HAP-1 (cell line): ENCODE data around the gene ACTL7B.
"Not testable (repeated sequence)": the region's sequence is repeated elsewhere in the genome, so short reads cannot be mapped to it uniquely, and the experiment has no call there.

Experiments used
- DNase-seq, 2 experiments: peaks; one replicate each; pipeline ENCODE4 v3.0.0-alpha.2; 2016 to 2020; ENCODE audit warnings: low spot score in 2 of 2
- H3K27me3 ChIP-seq: fragments of 250-450 bp; sonication (Bioruptor Pico); 2 replicates; pipeline ENCODE4 v1.5.1; 2020; ENCODE audit warnings: low read depth, mild to moderate bottlenecking, moderate library complexity
- H3K36me3 ChIP-seq: fragments of 250-450 bp; sonication (Bioruptor Pico); replicated peaks from 2 replicates; pipeline ENCODE4 v1.5.1; 2020; ENCODE audit warnings: mild to moderate bottlenecking
- H3K4me1 ChIP-seq: fragments of 250-450 bp; sonication (Bioruptor Pico); 2 replicates; pipeline ENCODE4 v1.5.1; 2020; ENCODE audit warnings: mild to moderate bottlenecking
- H3K4me3 ChIP-seq: fragments of 250-450 bp; sonication (Bioruptor Pico); 2 replicates; pipeline ENCODE4 v1.5.1; 2020; ENCODE audit warnings: mild to moderate bottlenecking, moderate library complexity
- H3K9me3 ChIP-seq: fragments of 250-450 bp; sonication (Bioruptor Pico); 2 replicates; pipeline ENCODE4 v1.5.1; 2020; ENCODE audit warnings: mild to moderate bottlenecking, moderate library complexity
- in situ Hi-C: fragments of 300-500 bp; cut with MboI; formaldehyde crosslinking; loops from 3 replicates; pipeline ENCODE4 v1.14.3; 2020; ENCODE audit warnings: low sequenced_read_pairs, inconsistent platforms, mixed read lengths

Gene ACTL7B, protein sequence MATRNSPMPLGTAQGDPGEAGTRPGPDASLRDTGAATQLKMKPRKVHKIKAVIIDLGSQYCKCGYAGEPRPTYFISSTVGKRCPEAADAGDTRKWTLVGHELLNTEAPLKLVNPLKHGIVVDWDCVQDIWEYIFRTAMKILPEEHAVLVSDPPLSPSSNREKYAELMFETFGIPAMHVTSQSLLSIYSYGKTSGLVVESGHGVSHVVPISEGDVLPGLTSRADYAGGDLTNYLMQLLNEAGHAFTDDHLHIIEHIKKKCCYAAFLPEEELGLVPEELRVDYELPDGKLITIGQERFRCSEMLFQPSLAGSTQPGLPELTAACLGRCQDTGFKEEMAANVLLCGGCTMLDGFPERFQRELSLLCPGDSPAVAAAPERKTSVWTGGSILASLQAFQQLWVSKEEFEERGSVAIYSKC

DNA sequence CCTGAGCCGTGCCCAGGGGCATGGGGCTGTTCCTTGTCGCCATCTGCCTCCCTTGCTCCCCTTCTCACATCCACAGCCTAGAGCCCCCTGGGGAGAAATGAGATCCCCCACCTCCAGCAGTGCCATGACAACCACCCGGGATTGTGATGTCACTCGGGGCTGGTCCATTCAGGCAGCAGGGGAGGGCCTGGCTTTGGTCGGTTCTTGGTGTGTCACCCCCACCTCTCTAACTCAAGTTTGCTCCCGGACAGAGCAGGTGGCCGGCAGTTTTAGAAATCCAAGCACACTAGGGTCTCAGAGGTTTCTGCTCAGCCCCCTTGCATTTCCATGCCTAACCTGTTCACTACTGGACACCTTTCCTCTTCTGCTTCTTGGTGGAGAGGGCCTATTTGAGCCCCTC, at the start of gene ACTL7B:
Gene ACTL7B, minus strand, starts transcription at position 99 of the 400 bp plus-strand sequence. Its CDS starts 56 bp downstream, at position 43.
- no peaks in the 10 kb centered on the region for H3K36me3 ChIP-seq
- H3K4me3 ChIP-seq: no peak within 1 kb of the TSS
- no peak for DNase-seq
- no peaks in the 10 kb centered on the region for H3K27me3 ChIP-seq
- in situ Hi-C loops: no loop called here
- H3K4me1 ChIP-seq: no peaks in the 10 kb centered on the region
- no peaks in the 10 kb centered on the region for H3K9me3 ChIP-seq

- in situ Hi-C loops: no loop called here
- Histone ChIP-seq H3K4me3 (no peak overlapping the region), H3K9me3 (no peaks in the 10 kb centered on the region), H3K27me3 (no peaks in the 10 kb centered on the region), H3K36me3 (peaks cover 77% of the 10 kb centered on the region), H3K4me1 (no peaks in the 10 kb centered on the region)
- no peak for DNase-seq
Measured at GRCh38 chr9:108905494-108905893, 49.7 kb upstream of the ACTL7B start.

DNA sequence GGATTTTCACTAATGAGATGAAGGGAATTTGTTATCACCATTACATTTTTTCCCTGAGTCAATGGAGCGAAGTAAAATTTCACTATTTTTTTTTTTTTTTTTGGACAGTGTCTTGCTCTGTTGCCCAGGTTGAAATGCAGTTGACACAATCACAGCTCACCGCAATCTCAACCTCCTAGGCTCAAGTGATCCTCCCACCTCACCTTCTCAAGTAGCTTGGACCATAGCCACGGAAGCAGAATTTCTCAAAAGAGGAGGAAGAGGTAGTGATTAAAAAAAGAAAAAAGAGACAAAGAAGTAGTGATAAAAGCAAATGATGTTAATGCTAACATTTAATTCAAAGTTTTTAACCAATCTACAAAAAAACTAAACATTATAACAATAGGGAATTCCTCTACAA, 48.4 kb upstream of the ACTL7B start:
- Histone ChIP-seq H3K4me3 (no peak overlapping the region), H3K4me1 (no peaks in the 10 kb centered on the region), H3K9me3 (no peaks in the 10 kb centered on the region), H3K36me3 (peaks cover 81% of the 10 kb centered on the region), H3K27me3 (no peaks in the 10 kb centered on the region)
- no peak for DNase-seq
- in situ Hi-C loops: no loop called here

DNA sequence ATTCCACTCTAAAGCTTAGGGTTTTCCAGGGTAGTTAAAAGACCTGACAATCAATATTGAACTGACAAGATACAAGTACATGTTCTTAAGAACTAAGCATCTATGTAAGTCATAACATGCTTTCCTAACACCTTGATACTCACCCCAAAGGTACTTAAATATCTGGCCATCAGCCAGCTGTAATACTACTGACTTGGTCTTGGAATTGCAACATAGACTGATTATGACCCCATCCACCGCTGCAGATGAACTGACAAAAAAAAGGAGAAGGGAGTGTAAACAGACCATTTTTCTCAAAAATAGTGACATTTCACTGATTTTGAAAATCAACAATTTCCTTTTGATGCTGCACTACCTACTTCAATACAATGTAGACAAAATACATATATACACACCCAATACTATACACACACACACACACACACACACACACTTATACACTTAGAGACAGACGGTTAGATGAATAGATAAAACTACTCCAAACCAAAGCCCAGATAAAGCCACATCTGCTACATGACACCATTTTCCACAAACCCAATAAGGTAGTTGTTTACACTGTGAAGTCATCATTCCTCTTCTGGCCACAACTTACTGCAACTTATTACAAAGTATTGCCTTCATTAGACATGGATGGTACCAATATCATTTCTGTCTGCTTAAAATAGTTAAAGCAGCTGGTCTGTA, 47.8 kb upstream of the ACTL7B start:
- Histone ChIP-seq H3K4me1 (no peaks in the 10 kb centered on the region), H3K27me3 (no peaks in the 10 kb centered on the region), H3K4me3 (no peak overlapping the region), H3K9me3 (no peaks in the 10 kb centered on the region), H3K36me3 (peaks cover 83% of the 10 kb centered on the region)
- in situ Hi-C loops: no loop called here
- no peak for DNase-seq

DNA sequence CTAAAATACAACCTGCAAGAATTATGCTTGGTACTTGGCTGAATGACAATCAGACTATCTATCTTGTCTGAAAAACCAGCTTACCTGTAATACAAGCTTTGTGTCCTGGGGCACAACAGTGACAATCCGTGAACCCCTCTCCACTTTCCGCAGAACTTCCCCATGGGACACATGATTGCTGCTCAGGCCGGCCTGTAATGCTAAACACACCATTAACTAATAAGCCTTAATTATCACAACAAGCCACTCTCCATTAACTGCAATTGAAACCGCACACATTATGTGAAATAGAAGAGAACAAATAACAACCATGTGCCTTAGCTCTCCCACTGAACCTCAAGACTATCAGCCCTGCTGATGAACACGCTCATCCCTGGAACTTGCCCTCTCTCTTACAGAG, 44.4 kb upstream of the ACTL7B start:
- DNase-seq: no peak
- H3K4me1 ChIP-seq: no peaks in the 10 kb centered on the region
- H3K9me3 ChIP-seq: no peaks in the 10 kb centered on the region
- H3K36me3 ChIP-seq: peaks cover 80% of the 10 kb centered on the region
- H3K4me3 ChIP-seq: no peak overlapping the region
- H3K27me3 ChIP-seq: no peaks in the 10 kb centered on the region
- in situ Hi-C loops: no loop called here

GRCh38 chr9:108899023-108899695, 43.4 kb upstream of the ACTL7B start:
- H3K4me3 ChIP-seq, H3K4me1 ChIP-seq, in situ Hi-C loops, DNase-seq, H3K27me3 ChIP-seq, H3K9me3 ChIP-seq: not testable (repeated sequence)
- H3K36me3 ChIP-seq: peaks cover 82% of the 10 kb centered on the region

DNA sequence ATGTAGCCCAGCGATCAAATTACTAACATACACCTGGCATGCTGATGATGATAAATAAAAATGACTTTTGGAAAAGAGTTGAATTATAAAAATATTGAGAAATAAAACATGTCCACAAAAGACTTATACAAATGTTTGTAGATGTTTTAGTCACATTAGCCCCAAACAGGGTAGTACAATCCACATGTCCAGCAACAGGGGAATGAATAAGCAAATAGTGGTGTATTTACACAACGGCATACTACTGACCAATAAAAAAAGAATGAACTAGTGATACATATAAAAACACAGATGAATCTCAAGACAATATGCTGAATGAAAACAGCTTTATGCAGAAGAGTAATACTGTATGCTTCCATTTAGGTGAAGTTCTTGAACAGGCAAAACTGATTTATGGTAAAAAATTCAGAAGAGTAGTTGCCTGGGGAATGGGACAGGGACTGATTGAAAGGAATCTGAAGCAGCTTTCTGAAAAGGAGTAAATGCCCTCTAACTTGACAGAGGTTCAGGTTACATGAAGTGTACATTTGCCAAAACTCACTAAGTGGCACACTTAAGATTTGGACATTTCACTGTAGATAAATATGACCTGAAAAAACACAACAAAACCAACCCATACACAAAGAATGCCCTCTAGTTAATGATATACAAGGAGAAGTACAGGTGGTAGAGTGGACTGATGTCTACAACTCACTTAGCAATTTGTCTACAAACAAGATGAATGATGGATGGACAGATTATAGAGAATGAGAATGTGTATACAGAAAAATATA, 41.7 kb upstream of the ACTL7B start:
- in situ Hi-C loops: no loop called here
- no peak for DNase-seq
- Histone ChIP-seq H3K36me3 (peaks cover 85% of the 10 kb centered on the region), H3K4me1 (no peaks in the 10 kb centered on the region), H3K27me3 (no peaks in the 10 kb centered on the region), H3K4me3 (no peak overlapping the region), H3K9me3 (no peaks in the 10 kb centered on the region)

DNA sequence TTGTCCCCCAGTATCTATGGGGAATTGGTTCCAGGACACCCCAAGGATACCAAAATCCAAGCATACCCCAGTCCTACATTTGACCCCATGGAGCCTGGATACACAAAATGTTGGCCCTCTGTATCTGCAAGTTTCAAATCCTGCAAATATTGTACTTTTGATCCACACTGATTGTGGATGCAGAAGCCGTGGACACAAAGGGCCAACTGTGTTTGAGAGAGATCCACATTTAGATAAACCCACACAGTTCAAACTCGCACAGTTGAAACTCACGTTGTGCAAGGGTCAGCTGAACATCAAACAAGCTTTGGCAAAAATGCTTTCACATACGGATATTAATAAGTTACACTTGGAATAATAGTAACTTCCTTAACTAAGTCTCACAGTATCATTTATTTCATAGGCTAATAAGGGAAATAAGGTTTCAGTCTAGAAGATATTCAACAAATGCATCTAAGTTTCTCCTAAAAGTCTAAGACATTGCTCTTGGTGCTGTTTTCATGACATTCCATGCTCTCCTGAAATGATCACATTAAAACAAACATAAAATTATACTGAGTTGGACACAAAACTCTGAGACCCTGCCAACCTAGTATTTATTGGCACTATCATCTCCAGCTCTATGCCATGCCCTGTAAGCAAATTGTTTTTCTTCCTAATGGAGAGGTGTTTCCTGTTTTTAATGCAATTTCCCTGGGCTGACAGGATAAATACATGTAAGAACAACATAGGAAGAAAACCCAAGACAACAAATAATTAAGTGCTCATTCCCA, 38.6 kb upstream of the ACTL7B start:
- Histone ChIP-seq H3K27me3 (no peaks in the 10 kb centered on the region), H3K36me3 (peaks cover 88% of the 10 kb centered on the region), H3K4me1 (no peaks in the 10 kb centered on the region), H3K9me3 (no peaks in the 10 kb centered on the region), H3K4me3 (no peak overlapping the region)
- in situ Hi-C loops: no loop called here
- no peak for DNase-seq

DNA sequence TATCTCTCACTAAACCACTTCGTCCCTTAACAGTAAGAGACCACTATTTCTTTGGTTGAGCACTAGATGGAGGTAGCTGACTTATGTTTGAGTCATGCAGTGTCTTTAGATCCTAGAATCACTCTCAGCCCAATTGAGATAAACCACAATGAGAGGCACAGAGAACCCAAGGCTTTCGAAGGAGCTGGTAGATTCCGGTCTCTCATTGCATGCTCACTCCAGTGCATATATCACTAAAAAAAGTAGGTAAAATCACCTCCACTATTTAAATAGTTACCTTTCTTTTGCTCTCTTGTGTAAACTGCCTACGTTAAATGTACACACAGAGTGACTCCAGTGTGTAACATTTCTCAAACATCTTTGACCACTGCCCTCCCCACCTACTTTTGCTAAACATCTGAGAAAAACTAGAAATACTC, 33.9 kb upstream of the ACTL7B start:
- Histone ChIP-seq H3K9me3 (no peaks in the 10 kb centered on the region), H3K27me3 (no peaks in the 10 kb centered on the region), H3K4me3 (no peak overlapping the region), H3K4me1 (no peaks in the 10 kb centered on the region), H3K36me3 (peaks cover 73% of the 10 kb centered on the region)
- in situ Hi-C loops: no loop called here
- DNase-seq: no peak

DNA sequence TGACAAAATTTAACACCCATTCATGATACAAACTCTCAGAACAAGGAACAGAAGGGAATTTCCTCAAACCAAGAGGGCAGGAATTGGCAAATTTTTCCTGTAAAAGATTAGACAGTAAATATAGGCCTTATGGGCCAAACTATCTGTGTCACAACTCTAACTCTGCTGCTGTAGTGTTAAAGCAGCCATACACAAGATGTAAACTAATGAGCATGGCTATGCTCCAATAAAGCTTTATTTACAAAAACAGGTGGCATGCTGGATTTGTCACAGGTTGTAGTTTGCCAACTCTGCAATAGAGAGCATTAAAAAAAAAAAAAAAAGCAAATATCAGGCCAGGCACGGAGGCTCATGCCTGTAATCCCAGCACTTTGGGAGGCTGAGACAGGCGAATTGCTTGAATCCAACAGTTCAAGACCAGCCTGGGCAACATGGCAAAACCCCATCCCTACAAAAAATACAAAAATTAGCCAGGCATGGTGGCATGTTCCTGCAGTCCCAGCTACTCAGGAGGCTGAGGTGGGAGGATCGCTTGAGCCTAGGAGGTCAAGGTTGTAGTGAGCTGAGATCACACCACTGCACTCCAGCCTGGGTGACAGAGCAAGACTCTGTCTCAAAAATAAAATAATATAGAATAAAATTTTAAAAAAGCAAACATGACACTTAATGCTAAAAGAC, 30.9 kb upstream of the ACTL7B start:
- DNase-seq, H3K4me3 ChIP-seq, H3K9me3 ChIP-seq, H3K27me3 ChIP-seq, H3K4me1 ChIP-seq, in situ Hi-C loops: not testable (repeated sequence)
- H3K36me3 ChIP-seq: peaks cover 47% of the 10 kb centered on the region

DNA sequence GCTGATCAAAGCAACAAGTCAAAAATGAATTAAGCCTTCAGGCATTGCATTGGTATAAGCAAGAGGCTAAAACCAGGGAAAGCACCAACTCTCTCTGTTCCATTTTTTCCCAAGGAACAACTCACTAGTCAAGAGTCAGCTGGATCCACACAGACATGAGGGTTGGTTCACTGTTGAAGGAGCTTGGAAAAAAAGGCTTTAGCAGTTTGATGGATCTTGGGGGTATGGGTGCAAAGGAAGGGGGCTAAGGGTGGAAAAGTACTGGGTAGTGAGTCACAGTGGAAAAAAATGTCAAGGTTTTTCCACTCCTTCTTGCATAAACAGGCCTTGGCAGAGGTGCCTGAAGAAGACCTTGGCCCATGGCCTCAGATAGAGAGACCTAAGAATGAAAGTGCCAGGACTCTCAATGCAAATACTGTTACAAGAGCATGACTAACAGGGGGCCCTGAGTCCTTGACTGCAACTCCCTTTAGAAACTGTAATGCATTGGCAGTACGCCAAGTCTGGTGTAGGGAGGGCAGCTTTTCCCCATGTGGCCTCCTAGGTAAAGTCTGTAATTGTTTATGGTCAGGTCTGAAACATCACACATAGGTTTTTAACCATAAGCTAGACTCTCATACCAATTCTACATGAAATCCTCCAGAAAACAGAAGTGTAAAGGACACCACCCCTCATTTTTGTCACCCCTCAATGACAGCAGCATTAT, 30.0 kb upstream of the ACTL7B start:
- Histone ChIP-seq H3K4me3 (no peak overlapping the region), H3K36me3 (peaks cover 43% of the 10 kb centered on the region)
- in situ Hi-C loops: no loop called here

DNA sequence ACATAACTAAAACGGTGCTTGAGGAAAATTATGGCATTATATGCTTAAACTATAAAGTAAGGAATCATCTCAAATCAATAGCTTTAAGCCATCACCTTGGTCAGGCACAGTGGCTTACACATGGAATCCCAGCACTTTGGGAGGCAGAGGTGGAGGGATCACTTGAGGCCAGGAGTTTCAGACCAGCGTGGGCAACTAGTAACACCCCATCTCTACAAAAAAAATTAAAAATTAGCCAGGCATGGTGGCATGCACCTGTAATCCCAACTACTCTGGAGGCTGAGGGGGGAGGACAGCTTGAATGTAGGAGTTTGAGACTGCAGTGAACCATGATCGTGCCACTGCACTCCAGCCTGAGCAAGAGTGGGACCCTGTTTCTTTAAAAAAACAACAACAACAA, 28.9 kb upstream of the ACTL7B start:
- Histone ChIP-seq H3K9me3 (no peaks in the 10 kb centered on the region), H3K4me3 (no peak overlapping the region), H3K4me1 (no peaks in the 10 kb centered on the region), H3K27me3 (no peaks in the 10 kb centered on the region), H3K36me3 (peaks cover 46% of the 10 kb centered on the region)
- DNase-seq: no peak
- in situ Hi-C loops: no loop called here

More for the DNA sequence above, 30.0 kb upstream of the ACTL7B start:
- no peaks in the 10 kb centered on the region for H3K9me3 ChIP-seq
- DNase-seq: peak; percentile 23 to 58
- no peaks in the 10 kb centered on the region for H3K4me1 ChIP-seq
- H3K27me3 ChIP-seq: no peaks in the 10 kb centered on the region
